H54 (cell line): ENCODE measurements around the gene PDSS1.

Experiments
- DNase-seq: peaks from one replicate; pipeline ENCODE4 v3.0.0; 2011; ENCODE audit warnings: low spot score, mixed read lengths; ENCODE audit not compliant: insufficient read length
- FAIRE-seq: peaks from 3 replicates; lab custom pipeline; 2011; peaks lifted over from hg19 to GRCh38; lab: Jason Lieb, UNC
- POLR2A ChIP-seq: IDR thresholded peaks from 2 replicates; pipeline ENCODE4 v1.6.1; 2011; ENCODE audit warnings: low read depth, mild to moderate bottlenecking, low read length

The PDSS1 gene

GRCh38 chr10:26739071-26739631, 41.6 kb downstream of the PDSS1 start:
- TF ChIP-seq POLR2A: no peak
- DNase-seq: no peak
- no peak for FAIRE-seq

GRCh38 chr10:26741368-26741767, 43.9 kb downstream of the PDSS1 start:
- TF ChIP-seq POLR2A: no peak
- FAIRE-seq (no peak), DNase-seq (no peak)

- TF ChIP-seq POLR2A: no peak
- DNase-seq (no peak), FAIRE-seq (no peak)
Observed at GRCh38 chr10:26743091-26743490, 45.6 kb downstream of the PDSS1 start.

GRCh38 chr10:26743841-26744240, 46.3 kb downstream of the PDSS1 start:
- peak; percentile 6 for FAIRE-seq
- no peak for DNase-seq
- TF ChIP-seq POLR2A: no peak

GRCh38 chr10:26746061-26746460, 48.6 kb downstream of the PDSS1 start:
- no peak for TF ChIP-seq POLR2A
- DNase-seq (no peak), FAIRE-seq (no peak)

GRCh38 chr10:26755443-26755903, 58.0 kb downstream of the PDSS1 start:
- TF ChIP-seq POLR2A: no peak
- DNase-seq (no peak), FAIRE-seq (peak; percentile 89)

- no peak for DNase-seq
- no peak for FAIRE-seq
- no peak for TF ChIP-seq POLR2A
Observed at GRCh38 chr10:26759008-26759407, 61.5 kb downstream of the PDSS1 start.

GRCh38 chr10:26765549-26765948, 68.0 kb downstream of the PDSS1 start:
- no peak for FAIRE-seq
- DNase-seq: no peak
- TF ChIP-seq POLR2A: no peak

- no peak for FAIRE-seq
Observed at GRCh38 chr10:26770069-26770468, 72.6 kb downstream of the PDSS1 start.

GRCh38 chr10:26773633-26774032, 76.1 kb downstream of the PDSS1 start:
- no peak for TF ChIP-seq POLR2A
- no peak for FAIRE-seq
- no peak for DNase-seq

More at GRCh38 chr10:26770069-26770468, 72.6 kb downstream of the PDSS1 start:
- TF ChIP-seq POLR2A: no peak
- no peak for DNase-seq

GRCh38 chr10:26776258-26776657, 78.8 kb downstream of the PDSS1 start:
- FAIRE-seq: peak; percentile 6
- DNase-seq: no peak
- no peak for TF ChIP-seq POLR2A

- peak; percentile 33 for FAIRE-seq
- DNase-seq: no peak
- no peak for TF ChIP-seq POLR2A
Observed at GRCh38 chr10:26777686-26778085, 80.2 kb downstream of the PDSS1 start.

GRCh38 chr10:26779176-26779860, 81.8 kb downstream of the PDSS1 start:
- TF ChIP-seq POLR2A: no peak
- no peak for FAIRE-seq
- DNase-seq: no peak

GRCh38 chr10:26780106-26780792, 82.7 kb downstream of the PDSS1 start:
- no peak for DNase-seq
- TF ChIP-seq POLR2A: no peak
- no peak for FAIRE-seq

GRCh38 chr10:26780793-26781601, 83.5 kb downstream of the PDSS1 start:
- FAIRE-seq (peak; percentile 96), DNase-seq (peak; percentile 47)
- TF ChIP-seq POLR2A: no peak
